NCI-H226 (cell line): ENCODE data around the gene TRERF1.
"Not testable (repeated sequence)": the region's sequence is repeated elsewhere in the genome, so short reads cannot be mapped to it uniquely, and the experiment has no call there.

Experiments used
- DNase-seq: peaks from one replicate; pipeline ENCODE4 v3.0.0-alpha.2; 2015

The TRERF1 gene

GRCh38 chr6:42216495-42216894, 235.2 kb downstream of the TRERF1 start:
- not testable (repeated sequence) for DNase-seq

GRCh38 chr6:42212442-42212841, 239.3 kb downstream of the TRERF1 start:
- no peak for DNase-seq

GRCh38 chr6:42211726-42212125, 240.0 kb downstream of the TRERF1 start:
- no peak for DNase-seq

GRCh38 chr6:42210551-42210950, 241.2 kb downstream of the TRERF1 start:
- no peak for DNase-seq

GRCh38 chr6:42207559-42207958, 244.2 kb downstream of the TRERF1 start:
- DNase-seq: not testable (repeated sequence)

GRCh38 chr6:42204768-42205282, 246.9 kb downstream of the TRERF1 start:
- no peak for DNase-seq

- no peak for DNase-seq
These were observed 248.5 kb downstream of the TRERF1 start for GRCh38 chr6:42203183-42203582.

GRCh38 chr6:42202131-42202915, 249.4 kb downstream of the TRERF1 start:
- DNase-seq: not testable (repeated sequence)

- DNase-seq: no peak
These were observed 250.3 kb downstream of the TRERF1 start for GRCh38 chr6:42201382-42201781.

GRCh38 chr6:42200035-42200434, 251.7 kb downstream of the TRERF1 start:
- peak; percentile 93 for DNase-seq

GRCh38 chr6:42199106-42199981, 252.4 kb downstream of the TRERF1 start:
- DNase-seq: peak; percentile 84

GRCh38 chr6:42197555-42198362, 254.0 kb downstream of the TRERF1 start:
- peak; percentile 96 for DNase-seq

- no peak for DNase-seq
These were observed 256.3 kb downstream of the TRERF1 start for GRCh38 chr6:42195415-42195814.

- no peak for DNase-seq
These were observed 257.7 kb downstream of the TRERF1 start for GRCh38 chr6:42194056-42194455.

- DNase-seq: peak; percentile 92
These were observed 258.2 kb downstream of the TRERF1 start for GRCh38 chr6:42193491-42193894.

GRCh38 chr6:42192385-42192784, 259.3 kb downstream of the TRERF1 start:
- DNase-seq: peak; percentile 49

GRCh38 chr6:42190554-42191183, 261.1 kb downstream of the TRERF1 start:
- DNase-seq: peak; percentile 54

- no peak for DNase-seq
These were observed 263.3 kb downstream of the TRERF1 start for GRCh38 chr6:42188406-42188805.

- DNase-seq: no peak
These were observed 266.1 kb downstream of the TRERF1 start for GRCh38 chr6:42185597-42185996.

- DNase-seq: no peak
These were observed 267.3 kb downstream of the TRERF1 start for GRCh38 chr6:42184475-42184874.

- no peak for DNase-seq
These were observed 269.6 kb downstream of the TRERF1 start for GRCh38 chr6:42182101-42182500.

- no peak for DNase-seq
These were observed 271.8 kb downstream of the TRERF1 start for GRCh38 chr6:42179945-42180313.
